ENCODE measurements around the gene TAF6.

The TAF6 gene

GRCh38 chr7:100064162-100064561, 55.0 kb downstream of the TAF6 start:
- no peak for DNase-seq

- DNase-seq, result no peak
These were observed 55.8 kb downstream of the TAF6 start for GRCh38 chr7:100063376-100063775.

GRCh38 chr7:100061518-100062193, 57.5 kb downstream of the TAF6 start:
- DNase-seq, result no peak

GRCh38 chr7:100059251-100059739, 59.9 kb downstream of the TAF6 start:
- no peak for DNase-seq

All from GOT3 (cell line).